Measurements from ENCODE around the gene ADARB1. TPM values are rescaled to one million over a fixed set of nuclear protein-coding genes. Genes with fewer than 3 reads are reported as not detected.

Gene ADARB1
- total and polyA plus RNA-seq, 9 donors = 17.3 to 32.1 (median 25.2) TPM

DNA sequence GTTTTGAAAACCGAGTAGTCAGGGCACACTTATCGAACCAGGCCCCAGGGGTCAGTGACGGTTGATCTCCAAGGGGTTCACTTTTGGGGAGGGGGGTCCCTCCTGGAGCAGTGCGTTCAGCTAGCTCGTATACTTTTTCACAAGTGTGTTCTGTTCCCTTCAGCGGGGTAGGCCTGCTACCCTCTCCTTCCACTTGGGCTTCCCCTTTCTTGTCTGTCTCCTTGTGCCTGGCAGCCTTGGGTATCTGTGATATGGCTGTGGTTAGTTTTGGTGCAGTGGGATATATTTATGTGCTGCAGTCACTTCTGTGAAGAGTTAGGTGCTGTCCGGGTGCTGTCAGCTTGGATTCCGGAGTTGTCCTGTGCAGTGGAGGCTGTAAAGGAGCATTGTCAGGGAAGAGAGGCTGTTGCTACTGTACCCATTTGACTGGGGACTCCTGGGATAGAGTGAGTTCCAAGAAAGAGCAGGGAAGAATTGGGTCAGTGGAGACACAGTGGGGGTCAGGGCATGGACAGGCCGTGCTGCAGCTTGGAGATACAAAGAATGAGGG, 29.7 kb downstream of the ADARB1 start:
- H3K4me1 ChIP-seq (ENCODE audit: control insufficient read depth, insufficient read depth, low read length) = peaks cover 30% of the 10 kb centered on the region
- H3K36me3 ChIP-seq (ENCODE audit: control insufficient read depth, insufficient read depth, low read length) = no peaks in the 10 kb centered on the region
- H3K27ac ChIP-seq (ENCODE audit: low read length) = peak overlapping the region; percentile 62
- DNase-seq = no peak
- 88% methylated on average over 4 of the region's 9 CpGs for WGBS (ENCODE audit: insufficient coverage)
- no peaks in the 10 kb centered on the region for H3K9me3 ChIP-seq (replicated peaks; ENCODE audit: control insufficient read depth, low read depth, low read length)
- no peak overlapping the region for H3K4me3 ChIP-seq (ENCODE audit: low read length)
- no peaks in the 10 kb centered on the region for H3K27me3 ChIP-seq (ENCODE audit: control insufficient read depth, insufficient read depth, low read length)

DNA sequence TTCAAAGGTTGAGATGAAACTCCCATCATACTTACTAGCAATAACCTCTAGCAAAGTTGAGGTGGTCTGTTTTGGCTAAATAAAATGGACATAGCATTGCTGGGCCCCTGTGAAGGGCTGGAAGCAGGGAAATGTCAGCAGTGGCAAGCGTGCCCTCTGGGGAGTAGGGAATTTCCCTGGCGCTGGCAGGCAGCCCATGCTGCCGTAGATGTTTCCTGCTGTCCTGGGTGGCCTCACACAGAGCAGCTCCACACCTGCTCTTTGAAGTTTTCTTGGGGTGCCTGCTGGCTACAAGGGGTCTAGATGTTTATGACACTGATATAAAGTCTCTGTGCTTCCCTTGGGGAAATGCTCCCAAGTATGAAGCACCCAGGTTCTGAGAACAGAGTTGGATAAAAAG, 30.2 kb downstream of the ADARB1 start:
- H3K27ac ChIP-seq (ENCODE audit: low read length) = peak overlapping the region; percentile 62
- peak; percentile 33 for DNase-seq
- H3K36me3 ChIP-seq (ENCODE audit: control insufficient read depth, insufficient read depth, low read length) = no peaks in the 10 kb centered on the region
- WGBS (ENCODE audit: insufficient coverage) = 50% methylated on average over 3 of the region's 3 CpGs
- no peak overlapping the region for H3K4me3 ChIP-seq (ENCODE audit: low read length)
- no peaks in the 10 kb centered on the region for H3K9me3 ChIP-seq (replicated peaks; ENCODE audit: control insufficient read depth, low read depth, low read length)
- peaks cover 30% of the 10 kb centered on the region for H3K4me1 ChIP-seq (ENCODE audit: control insufficient read depth, insufficient read depth, low read length)
- H3K27me3 ChIP-seq (ENCODE audit: control insufficient read depth, insufficient read depth, low read length) = no peaks in the 10 kb centered on the region

DNA sequence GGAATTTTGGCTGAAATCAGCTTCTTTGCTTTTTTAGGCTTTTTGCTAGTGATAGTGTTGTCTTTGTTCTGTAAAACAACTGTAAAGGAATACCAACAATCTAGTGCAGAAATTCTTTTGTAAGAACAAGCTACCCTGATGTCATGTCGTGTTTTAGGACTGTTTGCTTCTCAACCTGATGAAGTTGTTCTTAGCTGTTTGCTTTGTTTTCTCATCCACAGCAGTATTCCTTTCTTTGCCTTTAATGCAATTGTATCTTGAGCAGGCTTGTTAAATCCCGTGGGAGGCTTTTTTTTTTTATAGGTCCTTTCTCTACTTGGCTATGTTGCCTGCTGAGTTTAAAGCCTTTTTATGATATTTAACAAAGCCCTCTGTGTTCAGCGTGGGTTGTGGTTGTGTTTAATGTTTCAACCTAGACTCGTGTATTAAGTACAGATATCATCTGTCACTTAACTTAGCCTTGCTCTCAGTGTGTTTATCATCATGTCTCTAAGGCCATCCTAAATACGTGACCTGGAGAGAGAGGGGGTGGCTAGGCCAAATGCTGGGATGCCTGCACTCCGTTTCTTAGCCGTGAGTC, 31.6 kb downstream of the ADARB1 start:
- Histone ChIP-seq H3K36me3 (ENCODE audit: control insufficient read depth, insufficient read depth, low read length) (no peaks in the 10 kb centered on the region), H3K27me3 (ENCODE audit: control insufficient read depth, insufficient read depth, low read length) (no peaks in the 10 kb centered on the region), H3K4me3 (ENCODE audit: low read length) (no peak overlapping the region), H3K4me1 (ENCODE audit: control insufficient read depth, insufficient read depth, low read length) (peaks cover 32% of the 10 kb centered on the region), H3K27ac (ENCODE audit: low read length) (no peak overlapping the region), H3K9me3 (replicated peaks; ENCODE audit: control insufficient read depth, low read depth, low read length) (no peaks in the 10 kb centered on the region)
- 28% methylated on average over 2 of the region's 7 CpGs for WGBS (ENCODE audit: insufficient coverage)
- no peak for DNase-seq

DNA sequence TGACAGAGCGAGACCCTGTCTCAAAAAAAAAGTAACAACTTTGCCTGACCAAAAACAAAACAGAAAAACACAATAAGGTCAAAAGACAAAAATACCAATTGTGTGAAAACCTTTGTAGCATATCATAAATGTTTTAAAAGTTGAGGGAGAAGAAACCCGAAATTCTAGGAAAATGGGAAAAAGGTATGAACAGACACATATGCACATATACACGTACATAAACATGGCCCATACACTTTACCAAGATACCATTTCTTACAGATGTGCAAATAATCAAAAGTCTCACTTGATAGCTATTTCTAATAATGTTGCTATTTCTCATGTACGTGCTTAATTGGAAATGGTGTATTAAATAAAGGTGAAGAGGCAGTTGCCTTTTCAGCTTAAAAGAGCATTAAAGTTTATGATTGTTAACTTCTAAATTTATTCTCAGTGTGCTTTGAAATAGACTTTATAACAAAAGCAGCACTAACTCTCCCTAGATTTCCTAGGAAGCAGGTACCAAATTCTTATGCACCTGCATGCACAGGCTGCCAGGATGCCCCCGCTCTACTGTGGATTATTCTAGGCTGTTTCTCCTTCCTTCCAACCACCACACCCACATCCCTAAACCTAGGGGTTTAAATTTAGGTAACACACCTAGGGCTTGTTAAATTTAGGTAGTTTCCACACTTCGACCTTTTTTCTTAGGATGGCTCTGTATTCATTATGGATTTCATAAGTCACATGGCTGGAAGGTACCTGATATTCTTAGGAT, 33.8 kb downstream of the ADARB1 start:
- Histone ChIP-seq H3K27ac (ENCODE audit: low read length) (no peak overlapping the region), H3K27me3 (ENCODE audit: control insufficient read depth, insufficient read depth, low read length) (no peaks in the 10 kb centered on the region), H3K4me1 (ENCODE audit: control insufficient read depth, insufficient read depth, low read length) (peaks cover 26% of the 10 kb centered on the region), H3K4me3 (ENCODE audit: low read length) (no peak overlapping the region), H3K9me3 (replicated peaks; ENCODE audit: control insufficient read depth, low read depth, low read length) (no peaks in the 10 kb centered on the region), H3K36me3 (ENCODE audit: control insufficient read depth, insufficient read depth, low read length) (no peaks in the 10 kb centered on the region)
- no peak for DNase-seq
- WGBS (ENCODE audit: insufficient coverage) = no CpG with 5 or more reads among the region's 6 CpGs

DNA sequence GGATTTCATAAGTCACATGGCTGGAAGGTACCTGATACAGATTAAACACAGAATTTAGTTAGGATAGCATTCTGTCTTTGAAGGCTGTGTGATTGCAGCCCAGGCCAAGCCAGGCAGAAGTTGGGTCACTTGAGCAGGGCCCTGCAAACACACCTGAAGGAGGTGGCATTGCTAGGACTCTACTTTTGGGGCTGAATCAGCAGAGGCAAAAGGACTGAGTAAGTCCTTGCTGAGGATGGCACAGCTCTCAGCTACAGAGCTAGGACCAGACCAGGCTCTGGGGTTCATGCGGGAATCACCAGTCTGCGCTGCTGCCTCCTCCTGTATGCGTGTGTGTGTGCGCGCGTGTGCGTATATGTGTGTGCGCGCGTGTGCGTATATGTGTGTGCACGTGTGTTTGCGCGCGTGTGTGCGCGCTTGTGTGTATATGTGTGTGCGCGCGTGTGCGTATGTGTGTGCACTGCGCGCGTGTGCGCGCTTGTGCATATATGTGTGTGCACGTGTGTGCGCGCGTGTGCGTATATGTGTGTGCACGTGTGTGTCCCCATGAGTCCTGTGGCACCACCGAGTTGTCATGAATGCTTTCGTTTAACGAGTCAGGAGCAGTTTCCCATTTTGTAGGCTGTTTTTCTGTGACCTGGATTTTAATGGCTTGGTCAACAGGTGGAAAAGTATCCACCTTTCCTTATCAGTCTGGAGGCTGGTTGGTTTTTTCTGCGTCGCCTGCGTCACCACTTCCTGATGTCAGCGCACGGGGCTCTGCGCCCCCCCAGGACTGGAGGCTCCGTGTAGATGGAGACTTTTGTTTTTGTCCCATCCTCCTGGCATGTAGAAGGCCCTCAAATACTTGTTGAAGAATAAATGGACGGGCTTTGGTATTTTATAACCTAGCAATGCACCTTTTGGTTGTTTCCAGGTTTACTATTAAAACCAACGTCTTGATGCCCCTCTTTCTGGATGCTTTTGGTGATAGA, 34.7 kb downstream of the ADARB1 start:
- H3K4me1 ChIP-seq (ENCODE audit: control insufficient read depth, insufficient read depth, low read length) = peaks cover 27% of the 10 kb centered on the region
- H3K36me3 ChIP-seq (ENCODE audit: control insufficient read depth, insufficient read depth, low read length) = no peaks in the 10 kb centered on the region
- H3K27me3 ChIP-seq (ENCODE audit: control insufficient read depth, insufficient read depth, low read length) = no peaks in the 10 kb centered on the region
- H3K9me3 ChIP-seq (replicated peaks; ENCODE audit: control insufficient read depth, low read depth, low read length) = no peaks in the 10 kb centered on the region
- 96% methylated on average over 21 of the region's 44 CpGs for WGBS (ENCODE audit: insufficient coverage)
- H3K4me3 ChIP-seq (ENCODE audit: low read length) = no peak overlapping the region
- no peak for DNase-seq
- peak overlapping the region; percentile 36 for H3K27ac ChIP-seq (ENCODE audit: low read length)

DNA sequence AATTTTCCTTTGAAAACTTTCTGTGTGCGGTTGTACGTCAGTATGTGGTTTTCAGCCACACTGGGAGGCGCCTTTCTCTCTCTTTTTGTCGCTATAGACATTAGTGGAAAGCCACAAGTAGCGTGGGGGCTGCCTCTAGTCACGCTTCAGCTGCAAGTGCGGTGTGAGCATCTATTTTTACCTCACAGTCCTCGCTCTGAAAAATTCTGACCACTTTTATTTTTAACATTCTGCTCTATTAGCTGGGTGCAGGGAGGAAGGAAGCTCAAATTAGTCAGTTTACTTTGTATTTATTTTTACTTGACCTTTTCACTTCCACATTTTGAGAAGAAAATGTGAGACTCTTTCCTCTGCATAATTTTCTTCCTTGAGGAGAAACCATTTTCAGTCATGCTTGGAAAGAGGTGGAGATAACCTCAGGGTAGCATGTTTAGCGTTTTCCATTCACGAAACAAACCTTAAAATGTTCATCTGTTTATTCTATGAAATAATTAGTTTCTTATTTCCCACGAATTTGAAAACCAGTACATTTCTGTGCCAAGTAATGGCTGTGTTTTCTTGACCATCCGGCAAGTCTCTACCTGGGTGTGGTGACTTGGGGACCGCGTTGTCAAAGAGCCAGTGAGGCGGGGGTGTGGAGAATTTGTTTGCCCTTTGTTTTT, 35.6 kb downstream of the ADARB1 start:
- no peak overlapping the region for H3K4me3 ChIP-seq (ENCODE audit: low read length)

DNA sequence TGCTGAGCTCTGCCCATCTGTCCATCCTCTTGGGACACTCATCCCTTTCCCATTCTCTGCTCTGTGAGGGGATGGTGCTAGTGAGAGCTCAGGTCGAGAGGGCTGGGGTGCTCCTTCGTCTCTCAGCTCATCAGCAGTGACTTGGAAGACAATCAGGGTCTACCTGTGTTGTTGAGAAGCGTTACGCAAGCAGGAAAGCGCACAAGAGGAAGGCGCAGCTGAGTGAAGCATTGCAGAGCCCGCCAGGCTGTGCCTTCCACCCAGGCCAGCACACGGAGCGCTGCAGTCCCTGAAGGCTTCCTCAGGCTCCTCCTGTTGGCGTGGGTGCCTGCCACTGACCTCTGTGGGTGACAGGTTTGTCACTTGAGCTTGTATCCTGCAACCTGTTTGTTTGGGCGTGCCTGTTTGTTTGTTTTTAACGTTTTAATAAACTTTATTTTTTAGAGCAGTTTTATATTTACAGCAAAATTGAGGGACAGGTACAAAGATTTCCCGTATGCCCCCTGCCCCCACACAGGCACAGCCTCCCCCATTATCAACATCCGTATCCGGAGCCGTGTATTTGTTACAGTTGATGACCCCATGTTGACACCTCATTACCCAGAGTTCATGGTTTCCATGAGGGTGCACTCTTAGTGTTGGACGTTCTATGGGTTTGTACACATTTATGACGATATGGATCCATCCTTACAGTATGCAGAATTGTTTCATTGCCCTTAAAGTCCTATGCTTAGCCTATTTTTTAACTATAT, 36.7 kb downstream of the ADARB1 start:
- 70% methylated on average over 10 of the region's 18 CpGs for WGBS (ENCODE audit: insufficient coverage)
- Histone ChIP-seq H3K4me1 (ENCODE audit: control insufficient read depth, insufficient read depth, low read length) (peaks cover 28% of the 10 kb centered on the region), H3K27ac (ENCODE audit: low read length) (no peak overlapping the region), H3K36me3 (ENCODE audit: control insufficient read depth, insufficient read depth, low read length) (no peaks in the 10 kb centered on the region), H3K9me3 (replicated peaks; ENCODE audit: control insufficient read depth, low read depth, low read length) (no peaks in the 10 kb centered on the region), H3K4me3 (ENCODE audit: low read length) (no peak overlapping the region), H3K27me3 (ENCODE audit: control insufficient read depth, insufficient read depth, low read length) (no peaks in the 10 kb centered on the region)
- DNase-seq = no peak

More for the DNA sequence above, 35.6 kb downstream of the ADARB1 start:
- H3K27me3 ChIP-seq (ENCODE audit: control insufficient read depth, insufficient read depth, low read length) = no peaks in the 10 kb centered on the region
- H3K4me1 ChIP-seq (ENCODE audit: control insufficient read depth, insufficient read depth, low read length) = peaks cover 27% of the 10 kb centered on the region
- no peaks in the 10 kb centered on the region for H3K9me3 ChIP-seq (replicated peaks; ENCODE audit: control insufficient read depth, low read depth, low read length)
- WGBS (ENCODE audit: insufficient coverage) = no CpG with 5 or more reads among the region's 15 CpGs
- H3K36me3 ChIP-seq (ENCODE audit: control insufficient read depth, insufficient read depth, low read length) = no peaks in the 10 kb centered on the region
- peak overlapping the region; percentile 36 for H3K27ac ChIP-seq (ENCODE audit: low read length)
- peak; percentile 65 for DNase-seq

DNA sequence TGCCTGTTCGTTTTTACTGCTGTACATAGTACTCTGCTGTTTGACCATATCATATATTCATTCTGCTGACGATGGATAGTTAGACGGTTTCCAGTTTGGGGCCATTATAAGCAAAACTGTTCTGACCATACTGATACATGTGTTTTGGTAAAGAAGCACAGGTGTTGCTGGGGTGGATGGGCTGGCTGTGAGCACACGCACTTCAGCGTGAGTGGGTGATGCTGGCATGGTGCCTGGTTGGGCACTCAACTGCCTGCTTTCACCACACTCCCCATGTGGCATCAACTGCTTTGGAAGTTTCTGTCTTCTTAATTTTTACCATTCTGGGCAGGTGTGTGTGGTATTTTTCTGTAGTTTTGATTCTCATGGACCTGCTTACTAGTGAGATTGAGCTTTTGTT, 37.3 kb downstream of the ADARB1 start:
- no CpG with 5 or more reads among the region's 5 CpGs for WGBS (ENCODE audit: insufficient coverage)
- Histone ChIP-seq H3K36me3 (ENCODE audit: control insufficient read depth, insufficient read depth, low read length) (peaks cover 2% of the 10 kb centered on the region), H3K4me1 (ENCODE audit: control insufficient read depth, insufficient read depth, low read length) (peaks cover 25% of the 10 kb centered on the region), H3K27me3 (ENCODE audit: control insufficient read depth, insufficient read depth, low read length) (no peaks in the 10 kb centered on the region), H3K4me3 (ENCODE audit: low read length) (no peak overlapping the region), H3K27ac (ENCODE audit: low read length) (no peak overlapping the region), H3K9me3 (replicated peaks; ENCODE audit: control insufficient read depth, low read depth, low read length) (no peaks in the 10 kb centered on the region)
- no peak for DNase-seq

DNA sequence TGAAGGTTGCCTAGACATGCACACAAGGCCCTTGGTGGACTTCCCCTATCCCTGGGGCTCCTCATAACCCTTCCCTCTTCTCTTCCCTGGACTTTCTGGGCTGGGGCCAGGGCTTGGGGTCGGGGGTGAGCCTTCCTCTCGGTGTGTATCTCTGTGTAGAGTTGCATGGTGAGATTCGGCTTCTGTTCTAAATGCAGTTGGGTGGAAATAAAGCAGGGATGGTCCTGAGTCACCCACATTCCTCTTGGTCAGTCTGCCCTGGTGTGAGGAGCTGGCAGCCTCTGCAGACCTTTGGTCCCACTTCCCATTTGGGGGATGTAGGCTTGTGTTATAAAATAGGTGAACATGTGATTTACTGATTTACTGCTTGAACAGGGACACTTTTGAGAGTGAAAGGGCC, 38.0 kb downstream of the ADARB1 start:
- no peak for DNase-seq
- H3K9me3 ChIP-seq (replicated peaks; ENCODE audit: control insufficient read depth, low read depth, low read length) = no peaks in the 10 kb centered on the region
- peaks cover 5% of the 10 kb centered on the region for H3K36me3 ChIP-seq (ENCODE audit: control insufficient read depth, insufficient read depth, low read length)
- H3K4me1 ChIP-seq (ENCODE audit: control insufficient read depth, insufficient read depth, low read length) = peaks cover 25% of the 10 kb centered on the region
- H3K4me3 ChIP-seq (ENCODE audit: low read length) = no peak overlapping the region
- H3K27ac ChIP-seq (ENCODE audit: low read length) = no peak overlapping the region
- WGBS (ENCODE audit: insufficient coverage) = no CpG with 5 or more reads among the region's 3 CpGs
- no peaks in the 10 kb centered on the region for H3K27me3 ChIP-seq (ENCODE audit: control insufficient read depth, insufficient read depth, low read length)

Measured in muscle of leg (tissue), 11 donors.